Gastroesophageal sphincter (tissue), 4 donors: ENCODE results near the gene SRPRA. TPM values are rescaled to one million over a fixed set of nuclear protein-coding genes. Genes with fewer than 3 reads are reported as not detected.

Experiments used
- ATAC-seq: fragments of 150-250 bp; one replicate; pipeline ENCODE4 v1.9.1; 2016; ENCODE audit warnings: mild to moderate bottlenecking, moderate library complexity
- H3K27ac ChIP-seq, 4 donors: fragments of 200-600 bp; sonication (generic) in 3 of 4; 1 replicate in 3 of 4; 2 replicates in 1 of 4; pipeline ENCODE4 v1.5.1; 2016 to 2019
- H3K27me3 ChIP-seq: fragments of 200-600 bp; sonication (generic); one replicate; pipeline ENCODE4 v1.5.1; 2019
- H3K36me3 ChIP-seq, 2 donors: fragments of 200-600 bp; sonication (generic); one replicate each; pipeline ENCODE4 v1.5.1; 2019; ENCODE audit warnings: control low read depth in 1 of 2
- H3K4me1 ChIP-seq, 3 donors: fragments of 200-600 bp; sonication (generic); 1 replicate in 2 of 3; 2 replicates in 1 of 3; pipeline ENCODE4 v1.5.1; 2016 to 2019; ENCODE audit warnings: control low read depth in 2 of 3
- H3K4me3 ChIP-seq, 2 donors: fragments of 200-600 bp; sonication (generic); one replicate each; pipeline ENCODE4 v1.5.1; 2019; ENCODE audit warnings: mild to moderate bottlenecking in 1 of 2, moderate library complexity in 1 of 2
- H3K9me3 ChIP-seq, 3 donors: fragments of 200-600 bp; sonication (generic); one replicate each; pipeline ENCODE4 v1.5.1; 2017 to 2019; ENCODE audit warnings: control low read depth in 2 of 3
- CTCF ChIP-seq, 4 experiments: fragments of 200-600 bp in 2 of 4; fragments of 450-650 bp in 2 of 4; sonication (generic) in 1 of 4; IDR thresholded peaks; one replicate each; pipeline ENCODE4 v1.5.1; 2017 to 2019; ENCODE audit warnings: antibody characterized with exemption in 4 of 4, mild to moderate bottlenecking in 2 of 4, moderate library complexity in 2 of 4
- EP300 ChIP-seq: sonication (generic); formaldehyde crosslinking; IDR thresholded peaks from one replicate; pipeline ENCODE4 v1.6.1; 2017; ENCODE audit warnings: antibody characterized with exemption, mild to moderate bottlenecking
- POLR2A ChIP-seq, 2 donors: fragments of 450-650 bp; IDR thresholded peaks; one replicate each; pipeline ENCODE4 v1.6.1; 2017; ENCODE audit warnings: antibody characterized with exemption in 2 of 2, mild to moderate bottlenecking in 2 of 2, moderate library complexity in 1 of 2
- POLR2AphosphoS5 ChIP-seq: sonication (generic); formaldehyde crosslinking; IDR thresholded peaks from one replicate; pipeline ENCODE4 v1.6.1; 2017; ENCODE audit warnings: antibody characterized with exemption
- WGBS, 2 donors: methylation state at CpG; one replicate each; pipeline ENCODE4 v1.1.5; 2018; ENCODE audit warnings: low coverage in 1 of 2; 5-methylcytosine and 5-hydroxymethylcytosine counted together
- total RNA-seq, 4 donors: library from RNA; depleted of rRNA; stranded (reverse); fragments of >200 nt; gene quantifications; one replicate each; pipeline ENCODE4 v1.1.0, GENCODE V29; 2016

Gene SRPRA
- total RNA-seq, 4 donors from 2014 or later: 84.1 to 87.1 (median 86.7) TPM

- peaks cover 0 to 40% (median 9%) of the 10 kb centered on the region in 3 donors for H3K4me1 ChIP-seq
- no peak for TF ChIP-seq POLR2A (IDR thresholded peaks at IDR 0.05)
- no peak for TF ChIP-seq CTCF (IDR thresholded peaks at IDR 0.05)
- no peak for TF ChIP-seq POLR2AphosphoS5
- TF ChIP-seq EP300: no peak
- no peaks in the 10 kb centered on the region for H3K9me3 ChIP-seq
- ATAC-seq: no peak
- peak overlapping the region in 1 of 4 donors; percentile 4 for H3K27ac ChIP-seq
- no peaks in the 10 kb centered on the region for H3K27me3 ChIP-seq
- H3K36me3 ChIP-seq: peaks cover 0 to 30% of the 10 kb centered on the region in 2 donors
- 17 to 42% methylated on average over 2 to 5 of the region's 6 CpGs for WGBS, 2 donors
- H3K4me3 ChIP-seq: no peak overlapping the region
These were observed 16.1 kb upstream of the SRPRA start for GRCh38 chr11:126284829-126285228.

GRCh38 chr11:126282736-126283591 lies 14.3 kb upstream of the SRPRA start, which contains the start of gene TIRAP:
TSS of gene TIRAP (plus strand) at chr11:126283093. CDS start at chr11:126290895, 7,802 bp downstream.
- Histone ChIP-seq H3K4me3 (peak within 1 kb of the TSS; percentile 54 to 89), H3K9me3 (no peaks in the 10 kb centered on the region), H3K4me1 (peaks cover 0 to 40% (median 9%) of the 10 kb centered on the region in 3 donors), H3K27ac (peak within 1 kb of the TSS; percentile 85 to 99 (median 96)), H3K27me3 (no peaks in the 10 kb centered on the region), H3K36me3 (peaks cover 0 to 14% of the 10 kb centered on the region in 2 donors)
- ATAC-seq: peak; percentile 91
- WGBS, 2 donors: 0% methylated on average over 12 of the region's 82 CpGs; no CpG with 5 or more reads in 1 of the 2 donors
- TF ChIP-seq CTCF (IDR thresholded peaks at IDR 0.05) (peak in 3 of 4 experiments; percentile 20 to 57 (median 24)), EP300 (no peak), POLR2AphosphoS5 (peak; percentile 76), POLR2A (IDR thresholded peaks at IDR 0.05) (peak; percentile 60 to 71)

- peak overlapping the region; percentile 85 to 99 (median 96) for H3K27ac ChIP-seq
- H3K4me3 ChIP-seq: peak overlapping the region; percentile 54 to 89
- H3K27me3 ChIP-seq: no peaks in the 10 kb centered on the region
- H3K36me3 ChIP-seq: peaks cover 0 to 14% of the 10 kb centered on the region in 2 donors
- 0% methylated on average over 2 to 14 of the region's 15 CpGs for WGBS, 2 donors
- peak; percentile 77 for ATAC-seq
- TF ChIP-seq EP300 (no peak), CTCF (IDR thresholded peaks at IDR 0.05) (peak in 1 of 4 experiments; percentile 3), POLR2A (IDR thresholded peaks at IDR 0.05) (no peak), POLR2AphosphoS5 (peak; percentile 11)
- H3K4me1 ChIP-seq: peaks cover 0 to 40% (median 9%) of the 10 kb centered on the region in 3 donors
- H3K9me3 ChIP-seq: no peaks in the 10 kb centered on the region
These were observed 13.7 kb upstream of the SRPRA start for GRCh38 chr11:126282361-126282735.

- Histone ChIP-seq H3K36me3 (peaks cover 0 to 16% of the 10 kb centered on the region in 2 donors), H3K27me3 (no peaks in the 10 kb centered on the region), H3K27ac (peak overlapping the region in 3 of 4 donors; percentile 96 to 99 (median 97)), H3K9me3 (no peaks in the 10 kb centered on the region), H3K4me3 (peak overlapping the region in 1 of 2 donors; percentile 89), H3K4me1 (peaks cover 0 to 40% (median 9%) of the 10 kb centered on the region in 3 donors)
- no peak for TF ChIP-seq POLR2AphosphoS5
- no peak for TF ChIP-seq POLR2A (IDR thresholded peaks at IDR 0.05)
- TF ChIP-seq EP300: no peak
- no peak for TF ChIP-seq CTCF (IDR thresholded peaks at IDR 0.05)
- no peak for ATAC-seq
- 88 to 91% methylated on average over 5 to 9 of the region's 10 CpGs for WGBS, 2 donors
These were observed 13.0 kb upstream of the SRPRA start for GRCh38 chr11:126281666-126282175.
